H1 (cell line): ENCODE data around the gene ACBD6. TPM values are rescaled to one million over a fixed set of nuclear protein-coding genes. Genes with fewer than 3 reads are reported as not detected.

Experiments
- CTCF ChIA-PET: fragments of 300-600 bp; sonication (Branson Sonifier 250); formaldehyde crosslinking; loops from one replicate; lab custom pipeline; 2021; ENCODE audit not compliant: partially characterized antibody; lab: Charles Lee
- POLR2A ChIA-PET: fragments of 300-600 bp; sonication (Branson Sonifier 250); formaldehyde crosslinking; loops from one replicate; lab custom pipeline; 2021; ENCODE audit warnings: inconsistent platforms; ENCODE audit not compliant: partially characterized antibody; lab: Charles Lee
- DNase-seq, 2 experiments: peaks; one replicate each; pipeline versions ENCODE4 v3.0.0 to v3.0.0-alpha.2; 2010 to 2022; ENCODE audit warnings: low spot score in 2 of 2, low read depth in 1 of 2, mixed read lengths in 1 of 2
- FAIRE-seq: peaks from 2 replicates; lab custom pipeline; 2011; peaks lifted over from hg19 to GRCh38; lab: Jason Lieb, UNC
- H2AFZ ChIP-seq: 2 replicates; pipeline ENCODE4 v1.8.1; 2012; ENCODE audit warnings: low read length, inconsistent platforms
- H2AK5ac ChIP-seq: 2 replicates; pipeline ENCODE4 v1.6.1; 2013; ENCODE audit warnings: low read depth, low read length
- H2BK120ac ChIP-seq: replicated peaks from 2 replicates; pipeline ENCODE3; 2013; ENCODE audit warnings: low read depth, low read length, inconsistent platforms
- H2BK12ac ChIP-seq: 2 replicates; pipeline ENCODE4 v1.6.1; 2013; ENCODE audit warnings: low read depth, low read length
- H2BK15ac ChIP-seq: 2 replicates; pipeline ENCODE4 v1.6.1; 2013; ENCODE audit warnings: low read length
- H2BK20ac ChIP-seq: 2 replicates; pipeline ENCODE4 v1.6.1; 2013; ENCODE audit warnings: low read length
- H2BK5ac ChIP-seq: 2 replicates; pipeline ENCODE4 v1.6.1; 2013; ENCODE audit warnings: low read depth, low read length
- H3K14ac ChIP-seq: 2 replicates; pipeline ENCODE4 v1.6.1; 2013; ENCODE audit warnings: inconsistent platforms; ENCODE audit not compliant: insufficient read length
- H3K18ac ChIP-seq: 2 replicates; pipeline ENCODE4 v1.6.1; 2013; ENCODE audit warnings: low read length; ENCODE audit errors: extremely low read depth
- H3K23ac ChIP-seq: 2 replicates; pipeline ENCODE4 v1.6.1; 2013; ENCODE audit warnings: inconsistent platforms; ENCODE audit not compliant: insufficient read length
- H3K23me2 ChIP-seq: 2 replicates; pipeline ENCODE4 v1.6.1; 2013; ENCODE audit warnings: low read depth, low read length
- H3K27ac ChIP-seq: 2 replicates; pipeline ENCODE4 v1.6.1; 2011; ENCODE audit warnings: low read depth, low read length, inconsistent platforms
- H3K27me3 ChIP-seq, 4 experiments: replicated peaks in 1 of 4; 1 replicate in 1 of 4; 2 replicates in 3 of 4; pipeline versions ENCODE4 v1.6.1 to v1.8.1; 2011 to 2013; ENCODE audit warnings: low read length in 3 of 4, mild to moderate bottlenecking in 3 of 4, inconsistent platforms in 2 of 4, mixed read lengths in 2 of 4, moderate library complexity in 1 of 4; ENCODE audit not compliant: control insufficient read depth in 3 of 4, insufficient read depth in 3 of 4; ENCODE audit errors: extremely low read depth in 1 of 4
- H3K36me3 ChIP-seq, 4 experiments: 2 replicates each; pipeline versions ENCODE4 v1.6.1 to v1.8.1; 2011 to 2013; ENCODE audit warnings: mild to moderate bottlenecking in 4 of 4, low read length in 3 of 4, moderate library complexity in 2 of 4, control low read depth in 1 of 4, inconsistent platforms in 1 of 4; ENCODE audit not compliant: insufficient read depth in 4 of 4, control insufficient read depth in 2 of 4
- H3K4ac ChIP-seq: replicated peaks from 2 replicates; pipeline ENCODE3; 2013; ENCODE audit warnings: low read length, low read depth, mixed read lengths, inconsistent platforms; ENCODE audit not compliant: insufficient read length
- H3K4me1 ChIP-seq, 4 experiments: replicated peaks in 1 of 4; 1 replicate in 1 of 4; 2 replicates in 3 of 4; pipeline versions ENCODE4 v1.6.1 to v1.8.1; 2011 to 2013; ENCODE audit warnings: low read length in 3 of 4, inconsistent platforms in 2 of 4, mixed read lengths in 1 of 4; ENCODE audit not compliant: insufficient read depth in 4 of 4, control insufficient read depth in 3 of 4
- H3K4me2 ChIP-seq, 2 experiments: 2 replicates each; pipeline versions ENCODE4 v1.6.1 to v1.8.1; 2011 to 2013; ENCODE audit warnings: low read depth in 2 of 2, low read length in 2 of 2, control low read depth in 1 of 2, inconsistent platforms in 1 of 2, mild to moderate bottlenecking in 1 of 2; ENCODE audit not compliant: insufficient read depth in 1 of 2
- H3K4me3 ChIP-seq, 4 experiments: fragments of 200-600, 300-600 bp in 1 of 4; sonication (generic), shearing (Covaris generic), sonication (Bioruptor Twin) in 1 of 4; 2 replicates each; pipeline versions ENCODE4 v1.5.1 to v1.8.1; 2011 to 2016; ENCODE audit warnings: low read length in 4 of 4, low read depth in 3 of 4, control low read depth in 2 of 4, inconsistent platforms in 2 of 4, mild to moderate bottlenecking in 2 of 4, mixed read lengths in 1 of 4, moderate library complexity in 1 of 4; ENCODE audit not compliant: insufficient read depth in 2 of 4; ENCODE audit errors: extremely low read depth in 1 of 4
- H3K56ac ChIP-seq: replicated peaks from 2 replicates; pipeline ENCODE3; 2013; ENCODE audit warnings: low read depth, mild to moderate bottlenecking, mixed read lengths, low read length, inconsistent platforms; ENCODE audit not compliant: insufficient read length
- H3K79me1 ChIP-seq: 2 replicates; pipeline ENCODE4 v1.6.1; 2013; ENCODE audit warnings: low read depth, low read length, control low read depth
- H3K79me2 ChIP-seq, 2 experiments: 2 replicates each; pipeline versions ENCODE4 v1.6.1 to v1.8.1; 2012 to 2013; ENCODE audit warnings: low read length in 2 of 2, mild to moderate bottlenecking in 2 of 2, inconsistent platforms in 1 of 2; ENCODE audit not compliant: insufficient read depth in 2 of 2, control insufficient read depth in 1 of 2
- H3K9ac ChIP-seq, 4 experiments: replicated peaks in 1 of 4; 1 replicate in 1 of 4; 2 replicates in 3 of 4; pipeline versions ENCODE4 v1.6.1 to v1.8.1; 2011 to 2013; ENCODE audit warnings: low read depth in 3 of 4, low read length in 3 of 4, control low read depth in 2 of 4, mild to moderate bottlenecking in 2 of 4, moderate library complexity in 2 of 4, inconsistent platforms in 1 of 4; ENCODE audit errors: extremely low read depth in 1 of 4
- H3K9me3 ChIP-seq, 2 experiments: 2 replicates each; pipeline versions ENCODE4 v1.6.1 to v1.8.1; 2012 to 2013; ENCODE audit warnings: mild to moderate bottlenecking in 2 of 2, moderate library complexity in 2 of 2, control low read depth in 1 of 2, inconsistent platforms in 1 of 2, low read depth in 1 of 2, low read length in 1 of 2, mixed read lengths in 1 of 2; ENCODE audit not compliant: insufficient read depth in 2 of 2
- H4K20me1 ChIP-seq, 2 experiments: replicated peaks in 1 of 2; 2 replicates each; pipeline versions ENCODE3 to v1.8.1; 2011 to 2013; ENCODE audit warnings: inconsistent platforms in 2 of 2, low read length in 2 of 2, mild to moderate bottlenecking in 1 of 2; ENCODE audit not compliant: insufficient read depth in 2 of 2, control insufficient read depth in 1 of 2
- H4K5ac ChIP-seq: 2 replicates; pipeline ENCODE4 v1.6.1; 2013; ENCODE audit warnings: low read length, low read depth, mixed read lengths, inconsistent platforms; ENCODE audit not compliant: insufficient read length
- H4K8ac ChIP-seq: 2 replicates; pipeline ENCODE4 v1.8.0; 2013; ENCODE audit warnings: mild to moderate bottlenecking, moderate library complexity, low read length, inconsistent platforms; ENCODE audit not compliant: insufficient read depth; ENCODE audit errors: extremely low read depth
- H4K91ac ChIP-seq: replicated peaks from 2 replicates; pipeline ENCODE3; 2013; ENCODE audit warnings: low read length, mixed read lengths, inconsistent platforms; ENCODE audit not compliant: insufficient read length
- ASH2L ChIP-seq: fragments of 200-600, 300-600 bp; sonication (generic); IDR thresholded peaks from one replicate; pipeline ENCODE4 v1.7.1; 2017; ENCODE audit warnings: low read length
- ATF3 ChIP-seq: IDR thresholded peaks from 2 replicates; pipeline ENCODE4 v1.6.1; 2011; ENCODE audit warnings: low read depth, mild to moderate bottlenecking, low read length; ENCODE audit not compliant: insufficient read depth
- BACH1 ChIP-seq: IDR thresholded peaks from 2 replicates; pipeline ENCODE4 v1.6.1; 2012; ENCODE audit warnings: low read length, improper control_type of control experiment
- CEBPB ChIP-seq: IDR thresholded peaks from 2 replicates; pipeline ENCODE4 v1.6.1; 2012; ENCODE audit warnings: low read depth, low read length
- CHD1 ChIP-seq: IDR thresholded peaks from 2 replicates; pipeline ENCODE4 v1.6.1; 2012; ENCODE audit warnings: low read depth, low read length, improper control_type of control experiment
- CTBP2 ChIP-seq: IDR thresholded peaks from 2 replicates; pipeline ENCODE4 v1.7.0; 2011; ENCODE audit warnings: borderline replicate concordance, mild to moderate bottlenecking, moderate library complexity, mixed read lengths, low read length; ENCODE audit not compliant: insufficient read depth, insufficient read length
- EGR1 ChIP-seq: IDR thresholded peaks from 2 replicates; pipeline ENCODE4 v1.6.1; 2011; ENCODE audit warnings: low read depth, low read length, borderline replicate concordance
- EP300 ChIP-seq, 2 experiments: IDR thresholded peaks; 1 replicate in 1 of 2; 2 replicates in 1 of 2; pipeline ENCODE4 v1.6.1; 2011 to 2012; ENCODE audit warnings: low read depth in 2 of 2, low read length in 2 of 2, mild to moderate bottlenecking in 2 of 2, borderline replicate concordance in 1 of 2, inconsistent platforms in 1 of 2, moderate library complexity in 1 of 2
- GABPA ChIP-seq: IDR thresholded peaks from 2 replicates; pipeline ENCODE4 v1.6.1; 2011; ENCODE audit warnings: mild to moderate bottlenecking, low read length, moderate library complexity, borderline replicate concordance; ENCODE audit not compliant: insufficient read depth
- MAX ChIP-seq: IDR thresholded peaks from 2 replicates; pipeline ENCODE4 v1.6.1; 2012; ENCODE audit warnings: inconsistent platforms
- SIN3A ChIP-seq, 2 experiments: IDR thresholded peaks in 1 of 2; conservative IDR thresholded peaks in 1 of 2; 2 replicates each; pipeline ENCODE4 v1.6.1; 2011 to 2012; ENCODE audit warnings: low read length in 2 of 2, improper control_type of control experiment in 1 of 2, low read depth in 1 of 2, mild to moderate bottlenecking in 1 of 2
- WGBS, 2 experiments: shearing (Covaris generic) in 1 of 2; methylation state at CpG; one replicate each; pipeline versions ENCODE4 v1.1.6 to v1.1.7; 2013 to 2015; ENCODE audit warnings: low lambda C conversion rate in 2 of 2, mixed read lengths in 2 of 2, inconsistent platforms in 1 of 2, low coverage in 1 of 2, missing lambda C conversion rate in 1 of 2; ENCODE audit not compliant: insufficient replicate concordance in 2 of 2, insufficient coverage in 1 of 2, insufficient read length in 1 of 2; ENCODE audit errors: extremely low coverage in 1 of 2, missing lambda C conversion rate in 1 of 2; 5-methylcytosine and 5-hydroxymethylcytosine counted together
- polyA plus RNA-seq, 7 experiments: library from polyadenylated mRNA; depleted of rRNA in 3 of 7; stranded (reverse) in 5 of 7; unstranded in 2 of 7; fragments of >200 nt in 5 of 7; fragments of 200-250 nt in 2 of 7; gene quantifications; 1 replicate in 5 of 7; 2 replicates in 1 of 7; 4 replicates in 1 of 7; pipeline versions ENCODE4 v1.2.1 to v1.2.3, GENCODE V29; 2011 to 2013; ENCODE audit warnings: missing spikeins in 2 of 7, mixed read lengths in 2 of 7
- total RNA-seq: library from RNA; stranded (reverse); fragmentation: NEBNext Ultra II Directional; extraction: Animal tissue kit (Norgen Biotek cat#: 25700); gene quantifications from 2 replicates; pipeline ENCODE4 v1.2.1, GENCODE V29; 2021

The ACBD6 gene
- total and polyA plus RNA-seq, 2 of the 8 experiments (the other 6 are each of a cell fraction or from before 2014, with no cell fraction given), result 52.0 to 67.7 TPM

DNA sequence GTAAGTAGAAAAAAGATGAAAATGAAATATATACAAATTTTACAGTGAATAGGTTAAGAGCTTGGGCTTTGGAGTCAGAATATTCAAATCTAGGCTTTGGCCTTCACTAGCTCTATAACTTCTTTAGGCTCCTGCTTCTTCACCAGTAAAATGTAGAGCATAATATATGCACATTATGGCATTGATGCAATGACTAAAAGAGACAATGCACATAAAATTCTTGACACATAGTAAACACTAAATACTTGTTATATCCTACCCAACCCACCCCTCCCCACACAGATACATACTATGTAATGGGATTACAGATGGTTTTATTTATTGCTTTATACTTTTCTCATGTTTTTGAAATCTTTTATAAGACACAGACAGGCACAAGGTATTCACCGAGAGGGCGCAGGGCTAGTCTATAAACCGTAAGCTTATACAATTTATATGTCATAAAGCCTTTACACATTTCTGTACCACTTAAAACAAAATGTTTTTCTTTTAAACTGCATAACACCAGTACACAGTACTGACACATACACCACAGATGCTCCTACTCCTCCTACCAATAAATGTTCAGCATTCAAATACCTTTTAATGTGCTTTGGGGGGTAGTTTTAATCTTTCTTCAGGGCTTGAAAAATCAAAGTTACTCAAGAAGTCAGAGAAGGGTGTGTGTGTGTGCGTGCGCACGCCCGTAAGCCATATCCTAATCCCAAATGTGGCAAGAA, 109.8 kb downstream of the ACBD6 start:
- Histone ChIP-seq H3K9me3 (peaks cover 0 to 4% of the 10 kb centered on the region in 2 experiments; a peak in 1 of 4 replicates), H2BK120ac (no peak overlapping the region), H3K4ac (no peak overlapping the region), H3K79me2 (peaks cover 0 to 8% of the 10 kb centered on the region in 2 experiments; a peak in 1 of 4 replicates), H3K56ac (no peak overlapping the region), H3K23ac (no peak overlapping the region), H4K91ac (no peak overlapping the region), H3K36me3 (no peaks in the 10 kb centered on the region; a peak in 1 of 8 replicates), H2BK5ac (no peak overlapping the region), H2BK12ac (no peak overlapping the region), H3K23me2 (peaks cover 3% of the 10 kb centered on the region; the same call in 1 of the 2 replicates), H3K79me1 (0 out of 2 replicates have a peak, but pooled peaks cover 2% of the 10 kb centered on the region), H3K27me3 (no peaks in the 10 kb centered on the region), H3K4me3 (no peak overlapping the region), H3K27ac (no peak overlapping the region), H4K20me1 (no peaks in the 10 kb centered on the region), H2BK20ac (no peak overlapping the region), H3K18ac (no peak overlapping the region), H3K9ac (no peak overlapping the region), H4K5ac (no peak overlapping the region), H2BK15ac (no peak overlapping the region), H2AFZ (no peak overlapping the region), H3K4me1 (no peaks in the 10 kb centered on the region), H3K14ac (no peak overlapping the region), H2AK5ac (no peak overlapping the region), H3K4me2 (no peak overlapping the region), H4K8ac (no peak overlapping the region)
- ChIA-PET CTCF (interaction anchor here (1.6 kb wide), 1 partner anchor 140 kb away, joined by 4 read pairs; no protein-coding TSS in a partner anchor), POLR2A (no interaction called here)
- DNase-seq (no peak), FAIRE-seq (no peak)
- WGBS, 2 experiments, result 98% methylated on average over 7 of the region's 7 CpGs; no CpG with 5 or more reads in 1 of the 2 experiments
- TF ChIP-seq CEBPB (no peak), CTBP2 (no peak), EGR1 (no peak), EP300 (IDR thresholded peaks at IDR 0.05; ENCODE audit: borderline replicate concordance in 1 of 2, low read depth in 2 of 2, low read length in 2 of 2) (no peak), CHD1 (no peak), GABPA (no peak), ATF3 (no peak), MAX (no peak), ASH2L (no peak), BACH1 (no peak), SIN3A (conservative IDR thresholded peaks at IDR 0.05 in 1 of 2, IDR thresholded peaks at IDR 0.05 in 1 of 2; ENCODE audit: low read depth in 1 of 2, low read length in 2 of 2) (no peak)
